HEK293 (cell line): ENCODE measurements around the gene MAP3K9.

ENCODE experiments used
- CTCF ChIP-seq: fragments of 450-650 bp; formaldehyde crosslinking; IDR thresholded peaks from 2 replicates; pipeline ENCODE4 v1.5.1; 2016; ENCODE audit warnings: missing biosample characterization, missing genetic modification characterization
- ZBTB8A ChIP-seq: fragments of 450-650 bp; formaldehyde crosslinking; IDR thresholded peaks from 2 replicates; pipeline ENCODE4 v1.5.1; 2016; ENCODE audit warnings: missing biosample characterization, missing genetic modification characterization

GRCh38 chr14:70771781-70772212 lies 37.5 kb downstream of the MAP3K9 start:
- TF ChIP-seq ZBTB8A (tag by site-specific recombination) = no peak
- no peak for TF ChIP-seq CTCF (tag by site-specific recombination)
